ENCODE measurements around the gene SYNGAP1.

The SYNGAP1 gene

DNA sequence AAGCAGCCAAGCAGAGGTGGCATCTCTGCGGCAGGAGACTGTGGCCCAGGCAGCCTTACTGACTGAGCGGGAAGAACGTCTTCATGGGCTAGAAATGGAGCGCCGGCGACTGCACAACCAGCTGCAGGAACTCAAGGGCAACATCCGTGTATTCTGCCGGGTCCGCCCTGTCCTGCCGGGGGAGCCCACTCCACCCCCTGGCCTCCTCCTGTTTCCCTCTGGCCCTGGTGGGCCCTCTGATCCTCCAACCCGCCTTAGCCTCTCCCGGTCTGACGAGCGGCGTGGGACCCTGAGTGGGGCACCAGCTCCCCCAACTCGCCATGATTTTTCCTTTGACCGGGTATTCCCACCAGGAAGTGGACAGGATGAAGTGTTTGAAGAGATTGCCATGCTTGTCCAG is 15.0 kb upstream of the SYNGAP1 start:
- no peak for DNase-seq (ENCODE audit: low read depth)

GRCh38 chr6:33405386-33405940 is 14.4 kb upstream of the SYNGAP1 start:
- DNase-seq (ENCODE audit: low read depth): no peak

DNA sequence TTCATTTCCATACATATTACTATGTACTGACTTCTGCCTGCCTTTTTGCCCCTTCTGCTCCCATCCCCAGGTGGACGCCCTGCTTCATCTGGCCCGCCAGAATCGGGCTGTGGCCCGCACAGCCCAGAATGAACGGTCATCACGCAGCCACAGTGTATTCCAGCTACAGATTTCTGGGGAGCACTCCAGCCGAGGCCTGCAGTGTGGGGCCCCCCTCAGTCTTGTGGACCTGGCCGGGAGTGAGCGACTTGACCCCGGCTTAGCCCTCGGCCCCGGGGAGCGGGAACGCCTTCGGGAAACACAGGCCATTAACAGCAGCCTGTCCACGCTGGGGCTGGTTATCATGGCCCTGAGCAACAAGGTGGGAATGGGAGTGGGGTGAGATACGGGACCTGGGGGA is 13.7 kb upstream of the SYNGAP1 start:
- DNase-seq (ENCODE audit: low read depth): no peak

- peak; percentile 65 for DNase-seq (ENCODE audit: low read depth)
These were observed 12.6 kb upstream of the SYNGAP1 start for GRCh38 chr6:33407132-33407718.

DNA sequence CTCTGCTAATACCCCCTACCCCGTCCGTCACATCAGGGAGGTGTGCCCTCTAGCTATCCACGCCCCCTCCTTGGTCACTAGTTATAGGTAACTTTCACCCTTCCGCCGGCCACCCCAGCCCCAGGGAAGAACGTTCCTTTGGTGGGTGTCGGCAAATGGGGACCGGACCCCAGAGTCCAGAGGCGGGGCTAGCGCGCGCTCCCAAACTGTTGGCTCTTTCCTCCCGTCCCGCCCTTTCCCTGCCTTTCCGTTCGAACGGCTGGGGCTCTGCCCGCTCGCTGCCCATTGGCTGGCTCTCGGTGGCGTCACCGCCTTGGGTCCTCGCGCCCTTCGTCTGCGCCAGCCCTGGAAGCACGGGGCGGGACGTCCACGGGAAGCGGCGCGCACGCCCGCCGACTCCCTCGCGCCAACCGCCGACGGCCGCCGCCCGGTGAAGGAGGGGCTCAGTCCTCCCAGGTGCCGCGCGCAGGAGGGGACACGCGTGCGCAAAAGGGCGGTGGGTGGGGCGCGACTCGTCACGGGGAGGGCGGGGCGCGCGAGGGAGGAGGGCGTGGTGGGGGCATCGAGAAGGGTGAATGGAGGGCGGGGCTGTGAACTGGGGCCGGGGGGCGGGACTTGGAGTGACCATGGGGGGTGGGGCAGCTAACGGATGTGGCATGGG is 9.7 kb upstream of the SYNGAP1 start:
- peak; percentile 99 for DNase-seq (ENCODE audit: low read depth)

DNA sequence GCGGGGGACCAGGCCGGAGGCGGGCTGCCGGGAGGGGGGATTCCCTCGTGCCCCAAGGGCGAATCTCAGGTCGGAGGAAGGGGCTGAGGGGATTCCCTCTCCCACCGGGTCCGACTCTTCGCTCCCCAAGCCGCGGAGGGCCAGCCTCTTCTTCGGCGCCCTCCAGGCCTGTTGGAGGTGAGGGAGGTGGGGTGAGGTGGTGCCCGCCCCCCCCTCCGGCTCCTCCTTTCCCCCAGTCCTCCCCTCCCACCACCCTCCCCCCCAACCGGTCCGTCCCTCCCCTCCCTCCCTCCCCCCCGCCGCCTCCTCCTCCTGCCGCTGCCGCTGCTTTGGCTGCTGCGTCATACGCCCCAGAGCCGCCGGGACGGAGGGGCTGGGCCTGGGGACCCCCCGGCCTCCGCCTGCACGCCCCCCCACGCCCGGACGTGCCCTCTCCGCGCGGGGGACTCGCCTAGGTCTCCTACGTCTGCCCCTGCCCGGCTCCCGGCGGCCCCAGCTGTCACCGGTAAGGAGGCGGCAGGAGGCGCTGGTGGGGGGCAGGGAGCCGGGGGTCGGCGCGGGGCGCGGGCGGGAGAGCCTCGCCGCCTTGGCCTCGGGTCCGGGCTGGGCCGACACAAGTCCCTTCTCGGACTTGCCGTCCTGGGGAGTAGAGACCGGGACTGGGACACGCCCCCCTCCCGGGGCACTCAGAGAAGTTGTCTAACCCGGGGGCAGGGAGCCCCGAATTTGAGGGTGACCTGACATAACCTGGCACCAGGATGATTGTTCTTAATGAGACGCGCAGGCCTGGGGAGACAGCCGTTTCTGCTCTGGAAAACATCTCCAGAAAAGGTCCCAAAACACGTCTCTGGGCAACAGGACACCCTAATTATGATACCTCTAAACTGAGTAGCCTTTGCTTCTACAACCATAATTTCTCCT is 8.9 kb upstream of the SYNGAP1 start, which contains the start of gene PHF1:
PHF1 (plus strand) TSS at position 304 of the 921 bp plus-strand sequence. CDS start 1,250 bp downstream, outside the sequence.
- peak; percentile 87 for DNase-seq (ENCODE audit: low read depth)

DNA sequence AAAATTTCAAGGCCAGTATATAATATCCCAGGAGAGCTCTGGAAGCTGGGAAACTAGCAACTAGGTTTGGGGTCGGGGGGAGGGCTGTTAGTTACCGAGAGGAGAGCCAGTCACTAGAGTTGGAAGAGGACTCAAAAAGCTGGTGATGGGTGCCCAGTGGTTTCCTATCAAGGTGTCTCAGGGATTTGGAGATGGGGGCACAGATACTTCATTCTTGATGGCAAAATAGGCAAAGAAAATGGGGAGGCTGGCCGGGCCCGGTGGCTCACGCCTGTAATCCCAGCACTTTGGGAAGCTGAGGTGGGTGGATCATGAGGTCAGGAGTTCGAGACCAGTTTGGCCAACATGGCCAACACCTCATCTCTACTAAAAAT is 8.2 kb upstream of the SYNGAP1 start:
- no peak for DNase-seq (ENCODE audit: low read depth)

GRCh38 chr6:33412140-33413009 is 7.5 kb upstream of the SYNGAP1 start:
- no peak for DNase-seq (ENCODE audit: low read depth)

DNA sequence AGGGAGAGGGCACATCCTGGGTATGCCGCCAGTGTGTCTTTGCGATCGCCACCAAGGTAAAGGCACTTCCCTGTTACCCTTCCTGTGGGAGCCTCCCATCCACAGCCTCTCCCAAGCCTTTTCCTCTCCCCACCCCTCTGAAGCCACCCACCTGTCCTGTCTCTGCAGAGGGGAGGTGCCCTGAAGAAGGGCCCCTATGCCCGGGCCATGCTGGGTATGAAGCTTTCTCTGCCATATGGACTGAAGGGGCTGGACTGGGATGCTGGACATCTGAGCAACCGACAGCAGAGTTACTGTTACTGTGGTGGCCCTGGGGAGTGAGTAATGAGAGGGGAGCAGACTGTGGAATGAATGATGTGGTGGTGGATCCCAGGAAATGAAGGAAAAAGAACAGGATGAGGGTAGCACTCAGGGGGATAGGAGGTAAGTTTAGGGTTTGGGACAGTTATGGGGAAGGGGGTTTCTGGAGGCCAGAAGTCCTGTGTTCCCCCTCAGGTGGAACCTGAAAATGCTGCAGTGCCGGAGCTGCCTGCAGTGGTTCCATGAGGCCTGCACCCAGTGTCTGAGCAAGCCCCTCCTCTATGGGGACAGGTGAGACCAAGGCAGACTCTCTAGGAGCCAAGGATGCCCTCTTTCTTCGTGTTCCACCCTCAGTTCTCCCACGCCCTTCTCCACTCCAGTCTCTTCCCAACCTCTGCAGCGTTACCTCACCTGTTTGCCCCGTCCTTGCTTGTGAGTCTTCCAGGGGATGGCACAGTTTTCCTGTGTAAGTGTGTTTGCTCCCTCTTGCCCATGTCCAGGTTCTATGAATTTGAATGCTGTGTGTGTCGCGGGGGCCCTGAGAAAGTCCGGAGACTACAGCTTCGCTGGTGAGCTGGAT is 6.4 kb upstream of the SYNGAP1 start:
- DNase-seq (ENCODE audit: low read depth): no peak

GRCh38 chr6:33414592-33415271 is 5.1 kb upstream of the SYNGAP1 start:
- DNase-seq (ENCODE audit: low read depth): peak; percentile 23

DNA sequence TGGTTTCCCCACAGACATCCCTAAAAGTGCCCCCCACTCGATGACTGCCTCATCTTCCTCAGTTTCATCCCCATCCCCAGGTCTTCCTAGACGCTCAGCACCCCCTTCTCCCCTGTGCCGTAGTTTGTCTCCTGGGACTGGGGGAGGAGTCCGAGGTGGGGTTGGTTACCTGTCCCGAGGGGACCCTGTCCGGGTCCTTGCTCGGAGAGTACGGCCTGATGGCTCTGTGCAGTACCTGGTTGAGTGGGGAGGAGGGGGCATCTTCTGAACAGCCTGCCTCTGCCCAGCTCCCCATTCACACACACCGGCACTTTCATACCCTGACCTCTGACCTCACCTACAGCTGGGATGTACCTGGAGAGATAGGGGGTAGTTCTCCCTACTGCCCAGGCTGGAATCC is 4.0 kb upstream of the SYNGAP1 start:
- DNase-seq (ENCODE audit: low read depth): no peak

- DNase-seq (ENCODE audit: low read depth): peak; percentile 42
These were observed 3.3 kb upstream of the SYNGAP1 start for GRCh38 chr6:33416386-33417127.

DNA sequence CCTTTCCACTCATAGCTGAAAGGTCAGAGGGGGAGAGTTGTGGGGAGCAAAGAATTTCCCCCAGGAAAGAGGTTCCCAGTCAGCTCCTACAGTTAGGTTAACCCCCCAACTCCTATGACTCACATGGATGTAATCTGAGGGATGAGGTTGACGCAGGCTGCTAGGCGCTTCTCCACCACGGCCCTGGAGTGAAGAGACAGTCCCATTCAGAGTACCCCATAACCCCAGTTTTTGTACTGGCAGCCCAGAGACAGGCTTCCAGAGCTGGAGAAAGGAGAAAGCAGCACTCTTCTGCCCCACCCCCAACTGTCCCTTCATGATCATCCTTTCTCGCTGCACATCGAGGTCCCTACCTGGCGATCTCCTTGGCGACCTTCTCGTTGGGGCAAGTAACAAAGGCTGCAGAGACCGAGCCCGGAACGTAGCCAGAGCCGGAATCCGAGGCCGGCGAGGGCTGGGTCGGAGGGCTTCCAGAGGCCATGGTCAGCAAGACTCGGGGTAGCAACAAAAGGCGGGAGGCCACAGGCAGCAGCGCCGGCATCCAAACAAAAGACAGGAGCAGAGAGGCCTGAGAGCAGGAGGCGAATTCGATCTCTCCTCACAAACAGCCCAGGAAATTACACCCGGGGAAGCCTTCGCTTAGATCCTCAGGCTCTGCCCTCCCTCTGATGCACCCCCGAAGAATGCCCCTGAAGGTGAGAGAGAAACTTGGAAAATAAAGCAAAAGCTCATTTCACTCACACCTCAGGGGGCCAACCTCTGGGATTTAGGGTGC is 2.5 kb upstream of the SYNGAP1 start:
- peak; percentile 92 for DNase-seq (ENCODE audit: low read depth)

DNA sequence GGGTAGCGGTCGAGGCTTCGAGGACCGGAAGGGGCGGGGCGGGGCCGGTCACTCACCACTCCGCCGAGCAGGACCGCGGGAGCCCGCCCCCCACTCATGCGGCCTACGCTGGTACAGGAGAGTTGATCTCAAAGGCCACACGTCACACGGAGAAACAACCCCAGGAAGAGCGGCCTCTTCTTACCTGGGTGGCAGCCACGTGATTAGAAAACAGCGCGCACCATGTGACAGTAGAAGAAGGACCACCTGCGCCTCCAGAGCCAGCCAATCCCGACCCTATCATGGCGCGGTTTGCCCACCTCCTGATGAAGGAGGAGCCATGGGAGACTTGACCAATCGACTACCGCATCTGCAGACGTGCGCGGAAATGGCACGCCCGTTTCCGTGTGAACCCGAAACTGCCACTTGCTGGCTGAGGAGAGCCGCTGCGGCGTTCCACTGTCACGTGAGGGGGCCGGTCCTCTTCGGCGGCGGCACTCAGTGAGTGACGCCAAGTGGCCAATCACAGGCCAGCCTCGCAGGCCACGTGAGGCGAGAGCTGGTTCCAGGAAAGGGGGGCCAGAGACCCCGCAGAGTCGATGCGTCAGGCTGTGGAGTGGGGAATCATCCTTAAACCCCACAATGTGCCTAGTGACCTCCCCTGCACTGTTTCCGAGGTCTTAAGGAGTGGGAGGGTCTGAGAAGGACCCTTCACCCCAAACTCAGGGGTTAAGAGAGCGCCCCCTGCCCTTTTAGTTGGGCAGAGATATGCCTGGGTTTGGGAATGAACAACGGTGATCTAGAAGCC is 1.8 kb upstream of the SYNGAP1 start, which contains the start of gene CUTA:
CUTA (minus strand) TSS at position 205 of the 787 bp plus-strand sequence; CDS start at position 98, 107 bp downstream.
- DNase-seq (ENCODE audit: low read depth): peak; percentile 100

- peak; percentile 59 for DNase-seq (ENCODE audit: low read depth)
These were observed 1.1 kb upstream of the SYNGAP1 start for GRCh38 chr6:33418690-33419291.

- no peak for DNase-seq (ENCODE audit: low read depth)
These were observed 852 bp downstream of the SYNGAP1 start for GRCh38 chr6:33420491-33421343.
